SJSA1 (cell line): ENCODE results near the gene AFDN. TPM values are rescaled to one million over a fixed set of nuclear protein-coding genes. Genes with fewer than 3 reads are reported as not detected.

Experiments
- DNase-seq, 2 experiments: peaks; one replicate each; pipeline ENCODE4 v3.0.0-alpha.2; 2015 to 2020; ENCODE audit warnings: low spot score in 2 of 2, low read depth in 1 of 2
- H3K27ac ChIP-seq: fragments of 250-450 bp; sonication (Bioruptor Pico); 2 replicates; pipeline ENCODE4 v1.5.1; 2020; ENCODE audit warnings: mild to moderate bottlenecking, moderate library complexity
- H3K27me3 ChIP-seq: fragments of 250-450 bp; sonication (Bioruptor Pico); replicated peaks from 2 replicates; pipeline ENCODE4 v1.5.1; 2020; ENCODE audit warnings: mild to moderate bottlenecking, moderate library complexity
- H3K36me3 ChIP-seq: fragments of 250-450 bp; sonication (Bioruptor Pico); 2 replicates; pipeline ENCODE4 v1.5.1; 2020; ENCODE audit warnings: mild to moderate bottlenecking
- H3K4me1 ChIP-seq: fragments of 250-450 bp; sonication (Bioruptor Pico); replicated peaks from 2 replicates; pipeline ENCODE4 v1.6.1; 2021; ENCODE audit warnings: mild to moderate bottlenecking
- H3K4me3 ChIP-seq: fragments of 250-450 bp; sonication (Bioruptor Pico); 2 replicates; pipeline ENCODE4 v1.5.1; 2020; ENCODE audit warnings: mild to moderate bottlenecking
- H3K9me3 ChIP-seq: fragments of 250-450 bp; sonication (Bioruptor Pico); replicated peaks from 2 replicates; pipeline ENCODE4 v1.5.1; 2020; ENCODE audit warnings: mild to moderate bottlenecking
- total RNA-seq: library from RNA; depleted of rRNA; stranded (reverse); fragments of >200 nt; shearing (Covaris generic); gene quantifications from 2 replicates; pipeline ENCODE4 v1.2.3, GENCODE V29; 2014

The AFDN gene
- total RNA-seq, 1 experiment from 2014 or later, result 88.2 TPM

DNA sequence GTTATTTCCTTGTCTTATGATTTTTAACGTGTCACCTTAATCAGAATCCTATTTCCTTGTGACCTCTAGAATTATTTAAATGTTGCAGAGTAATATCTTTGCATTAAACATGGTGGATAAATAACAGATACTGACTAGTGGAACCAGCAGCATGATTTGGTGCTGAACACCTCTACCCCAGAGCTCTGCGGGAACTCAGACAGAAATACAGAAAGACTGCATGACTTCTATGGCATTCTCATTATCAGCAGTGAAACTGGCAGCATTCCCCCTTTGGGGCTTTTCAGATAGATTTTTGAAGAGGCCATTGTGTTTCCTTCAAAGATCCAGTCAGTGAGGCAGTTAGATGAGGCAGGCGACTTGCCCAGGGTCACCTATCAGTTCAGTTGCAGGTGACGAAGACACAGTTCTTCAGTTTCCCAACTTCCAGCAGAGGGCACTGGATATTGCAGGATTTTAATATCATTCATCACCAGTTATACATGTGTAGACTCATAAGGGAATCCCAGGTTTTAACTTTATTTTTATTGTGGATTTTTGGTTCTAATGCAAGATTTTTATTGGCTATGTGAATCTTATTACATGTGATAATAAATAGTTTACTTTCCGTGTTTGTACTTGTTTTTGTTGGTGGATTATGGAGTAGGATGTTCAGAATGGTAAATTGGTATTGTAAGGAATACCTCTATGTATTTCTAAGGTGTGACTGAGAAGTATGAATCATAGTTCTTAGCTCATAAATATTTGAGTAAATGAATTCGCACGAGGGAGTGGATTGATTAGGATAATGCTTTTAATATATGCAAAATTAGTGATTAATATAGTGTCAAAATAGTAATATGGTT is 81.3 kb downstream of the AFDN start:
- DNase-seq, result no peak
- Histone ChIP-seq H3K4me3 (no peak overlapping the region), H3K36me3 (peaks cover 54% of the 10 kb centered on the region), H3K4me1 (no peaks in the 10 kb centered on the region), H3K27me3 (no peaks in the 10 kb centered on the region), H3K27ac (no peak overlapping the region), H3K9me3 (no peaks in the 10 kb centered on the region)

DNA sequence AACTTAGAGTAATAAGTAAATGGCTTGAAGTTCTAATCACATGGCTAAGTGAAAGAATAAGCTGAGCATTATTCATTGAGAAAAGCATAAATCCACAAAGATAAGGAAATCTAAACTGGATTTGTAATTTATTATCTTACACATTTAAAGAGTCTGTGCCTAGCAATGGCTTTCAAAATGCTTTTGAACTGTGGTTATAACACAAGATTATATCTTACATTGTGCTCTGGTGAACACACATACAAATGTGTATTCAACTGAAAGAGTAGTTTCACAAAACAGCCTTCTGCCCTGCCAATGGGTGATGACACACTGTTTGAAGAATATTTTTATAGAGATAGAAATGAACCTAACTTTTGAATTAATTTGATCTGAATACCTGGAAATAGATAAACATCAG is 83.3 kb downstream of the AFDN start:
- no peaks in the 10 kb centered on the region for H3K27me3 ChIP-seq
- no peak overlapping the region for H3K27ac ChIP-seq
- no peaks in the 10 kb centered on the region for H3K9me3 ChIP-seq
- no peaks in the 10 kb centered on the region for H3K4me1 ChIP-seq
- peaks cover 58% of the 10 kb centered on the region for H3K36me3 ChIP-seq
- DNase-seq, result no peak
- no peak overlapping the region for H3K4me3 ChIP-seq

DNA sequence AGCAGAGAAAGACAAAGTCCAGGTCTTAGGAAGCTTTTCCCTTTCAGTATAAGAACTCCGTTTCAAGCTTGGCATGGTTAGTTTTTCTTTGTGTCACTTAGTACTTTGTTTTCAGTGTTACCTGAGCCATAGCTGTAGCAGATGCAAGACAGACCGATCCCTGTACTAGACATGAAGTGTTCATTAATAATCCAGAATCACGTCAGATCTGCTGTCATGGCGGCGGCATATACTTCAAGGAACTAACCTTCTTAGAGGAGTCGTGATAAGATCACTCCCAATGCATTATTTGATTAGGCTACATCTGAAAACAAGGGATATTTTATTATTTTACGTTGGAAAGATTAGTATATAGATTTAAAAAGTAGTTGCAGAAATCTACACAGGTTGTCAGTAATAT is 83.9 kb downstream of the AFDN start:
- Histone ChIP-seq H3K36me3 (peaks cover 58% of the 10 kb centered on the region), H3K9me3 (no peaks in the 10 kb centered on the region), H3K27me3 (no peaks in the 10 kb centered on the region), H3K27ac (no peak overlapping the region), H3K4me1 (no peaks in the 10 kb centered on the region), H3K4me3 (no peak overlapping the region)
- DNase-seq, result no peak

DNA sequence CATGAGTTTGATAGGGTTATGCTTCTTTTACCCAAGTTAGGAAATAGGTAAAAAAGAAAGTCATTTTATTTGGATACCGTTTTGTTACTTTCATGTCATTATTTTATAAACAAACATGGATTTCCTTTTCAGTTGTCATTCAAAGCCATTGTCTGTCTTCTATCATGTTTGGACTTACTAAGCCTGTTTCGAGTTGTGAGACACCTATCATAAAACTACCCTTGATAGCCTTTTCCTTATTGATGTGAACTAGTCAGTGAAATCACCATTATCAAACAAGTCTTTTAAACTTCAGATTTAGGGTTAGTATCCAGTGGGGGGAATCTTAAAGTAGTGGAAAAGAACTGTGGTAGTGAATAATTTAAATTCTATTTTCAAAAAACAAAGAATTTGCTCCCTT is 85.8 kb downstream of the AFDN start:
- H3K9me3 ChIP-seq, result no peaks in the 10 kb centered on the region
- H3K36me3 ChIP-seq, result peaks cover 59% of the 10 kb centered on the region
- H3K27me3 ChIP-seq, result no peaks in the 10 kb centered on the region
- H3K27ac ChIP-seq, result no peak overlapping the region
- H3K4me3 ChIP-seq, result no peak overlapping the region
- no peak for DNase-seq
- H3K4me1 ChIP-seq, result no peaks in the 10 kb centered on the region

DNA sequence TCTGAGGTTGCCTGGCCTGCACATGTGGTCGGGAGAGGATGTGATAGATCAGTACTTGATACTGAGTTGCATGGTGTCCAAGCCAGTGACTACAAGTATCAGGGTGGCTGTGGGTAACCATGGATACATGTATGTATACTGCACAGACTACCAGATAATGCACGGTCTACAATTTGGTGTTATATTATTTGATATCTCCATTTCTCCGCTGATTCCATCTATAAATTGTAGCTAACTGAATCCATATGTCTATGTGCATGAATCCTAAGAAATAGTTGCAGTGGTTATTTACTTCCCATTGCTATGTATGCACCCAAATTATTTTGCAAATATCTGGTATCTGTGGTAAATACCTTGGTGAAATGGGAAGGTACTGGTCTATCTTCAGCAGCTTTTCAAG is 87.0 kb downstream of the AFDN start:
- no peaks in the 10 kb centered on the region for H3K4me1 ChIP-seq
- H3K27ac ChIP-seq, result no peak overlapping the region
- peaks cover 65% of the 10 kb centered on the region for H3K36me3 ChIP-seq
- H3K4me3 ChIP-seq, result no peak overlapping the region
- DNase-seq, result no peak
- H3K9me3 ChIP-seq, result no peaks in the 10 kb centered on the region
- H3K27me3 ChIP-seq, result no peaks in the 10 kb centered on the region

DNA sequence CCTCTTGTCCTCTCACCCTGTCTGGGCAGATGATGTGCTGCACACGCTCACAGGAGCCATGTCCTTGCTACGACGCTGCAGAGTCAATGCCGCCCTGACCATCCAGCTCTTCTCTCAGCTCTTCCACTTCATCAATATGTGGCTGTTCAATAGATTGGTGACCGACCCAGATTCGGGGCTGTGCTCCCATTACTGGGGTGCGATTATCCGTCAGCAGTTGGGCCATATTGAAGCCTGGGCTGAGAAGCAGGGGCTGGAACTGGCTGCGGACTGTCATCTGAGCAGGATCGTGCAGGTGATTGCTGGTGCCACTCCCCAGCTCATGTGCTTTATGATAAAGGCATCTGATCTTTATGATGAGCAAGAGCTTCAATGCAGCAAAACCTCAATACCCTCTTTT is 88.4 kb downstream of the AFDN start:
- Histone ChIP-seq H3K27me3 (no peaks in the 10 kb centered on the region), H3K4me3 (no peak overlapping the region), H3K9me3 (no peaks in the 10 kb centered on the region), H3K36me3 (peaks cover 78% of the 10 kb centered on the region), H3K4me1 (no peaks in the 10 kb centered on the region), H3K27ac (no peak overlapping the region)
- no peak for DNase-seq

DNA sequence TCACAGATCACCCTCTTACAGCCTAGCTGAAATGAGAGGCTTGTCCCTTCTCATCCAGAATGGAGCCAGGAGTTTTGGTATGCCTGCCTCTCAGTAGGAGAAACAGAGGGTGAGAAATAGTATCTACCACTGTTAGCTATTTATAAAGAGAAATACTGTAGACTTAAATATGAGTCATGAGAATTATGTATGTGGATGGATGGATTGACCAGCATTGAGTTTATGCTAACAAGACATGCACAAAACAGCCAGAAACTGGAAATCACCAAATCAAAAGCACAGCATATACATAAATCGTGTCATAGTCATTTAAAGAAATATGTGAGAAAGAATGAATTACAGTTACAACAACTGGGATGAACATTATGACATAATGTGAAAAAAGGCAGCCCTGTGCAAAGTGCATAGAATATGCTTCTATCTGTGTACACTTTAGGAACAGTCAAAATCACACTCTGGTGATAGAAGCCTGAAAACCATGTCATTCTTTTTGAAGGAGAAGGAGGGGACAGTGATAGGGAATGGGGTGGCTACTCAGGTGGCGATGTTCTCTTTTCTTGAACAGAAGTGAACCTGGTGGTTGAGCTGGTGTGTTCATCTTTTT is 90.9 kb downstream of the AFDN start:
- Histone ChIP-seq H3K4me1 (no peaks in the 10 kb centered on the region), H3K36me3 (peaks cover 83% of the 10 kb centered on the region), H3K27me3 (no peaks in the 10 kb centered on the region), H3K9me3 (no peaks in the 10 kb centered on the region; the same call in 1 of the 2 replicates), H3K27ac (no peak overlapping the region), H3K4me3 (no peak overlapping the region)
- DNase-seq, result no peak

DNA sequence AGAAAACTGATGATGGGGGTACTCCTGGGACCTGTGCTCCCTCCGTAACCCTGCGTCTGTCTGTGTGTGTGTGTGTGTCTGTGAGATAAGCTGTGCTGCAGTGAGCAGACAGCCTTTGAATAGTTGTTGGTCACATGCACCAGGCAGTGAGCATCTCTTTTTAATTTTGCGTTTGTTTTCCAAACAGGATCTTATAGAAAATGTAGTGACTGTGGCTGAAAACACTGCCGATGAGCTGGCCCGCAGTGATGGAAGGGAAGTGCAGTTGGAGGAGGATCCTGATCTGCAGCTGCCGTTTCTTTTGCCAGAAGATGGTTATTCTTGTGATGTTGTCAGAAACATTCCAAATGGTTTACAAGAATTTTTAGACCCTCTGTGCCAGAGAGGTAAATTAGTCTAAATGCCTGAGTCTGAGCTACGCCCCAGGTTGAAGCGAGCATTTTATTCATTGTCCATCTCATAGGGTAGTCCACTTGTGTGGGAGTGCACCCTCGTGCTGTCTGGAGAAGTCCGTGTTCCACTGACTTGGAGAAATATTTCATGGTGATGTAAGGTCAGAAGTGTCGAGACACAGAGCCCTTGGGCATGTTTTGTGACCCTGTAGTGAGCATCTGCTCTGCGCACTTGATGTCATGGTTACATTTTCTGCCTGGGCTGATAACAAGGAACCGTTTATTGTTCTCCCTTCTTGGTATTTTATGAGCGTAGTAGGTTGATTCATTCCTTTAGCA is 92.0 kb downstream of the AFDN start:
- no peaks in the 10 kb centered on the region for H3K27me3 ChIP-seq
- H3K27ac ChIP-seq, result no peak overlapping the region
- DNase-seq, result no peak
- no peaks in the 10 kb centered on the region; the same call in 1 of the 2 replicates for H3K9me3 ChIP-seq
- no peaks in the 10 kb centered on the region for H3K4me1 ChIP-seq
- no peak overlapping the region for H3K4me3 ChIP-seq
- H3K36me3 ChIP-seq, result peaks cover 82% of the 10 kb centered on the region

DNA sequence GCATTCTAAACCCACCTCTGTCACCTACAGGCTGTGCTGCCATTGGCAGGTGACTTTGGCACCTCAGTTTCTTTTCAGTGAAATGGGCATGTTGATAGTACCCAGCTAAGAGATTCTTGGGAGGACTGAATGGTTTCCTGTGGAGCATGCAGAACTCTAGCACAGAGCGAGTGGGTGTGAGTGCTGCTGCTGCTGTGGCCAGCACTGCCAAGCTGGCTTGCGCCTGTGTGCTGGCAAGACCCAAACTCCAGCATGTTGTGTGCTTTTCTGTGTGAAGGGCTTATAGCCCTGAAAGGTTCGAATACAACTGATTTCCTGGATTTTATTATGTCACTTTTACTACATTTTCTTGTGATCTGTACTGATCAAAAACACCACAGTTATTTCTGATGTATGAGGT is 92.6 kb downstream of the AFDN start:
- no peaks in the 10 kb centered on the region for H3K4me1 ChIP-seq
- H3K36me3 ChIP-seq, result peaks cover 82% of the 10 kb centered on the region
- no peak for DNase-seq
- no peaks in the 10 kb centered on the region; the same call in 1 of the 2 replicates for H3K9me3 ChIP-seq
- no peak overlapping the region for H3K27ac ChIP-seq
- H3K27me3 ChIP-seq, result no peaks in the 10 kb centered on the region
- no peak overlapping the region for H3K4me3 ChIP-seq

DNA sequence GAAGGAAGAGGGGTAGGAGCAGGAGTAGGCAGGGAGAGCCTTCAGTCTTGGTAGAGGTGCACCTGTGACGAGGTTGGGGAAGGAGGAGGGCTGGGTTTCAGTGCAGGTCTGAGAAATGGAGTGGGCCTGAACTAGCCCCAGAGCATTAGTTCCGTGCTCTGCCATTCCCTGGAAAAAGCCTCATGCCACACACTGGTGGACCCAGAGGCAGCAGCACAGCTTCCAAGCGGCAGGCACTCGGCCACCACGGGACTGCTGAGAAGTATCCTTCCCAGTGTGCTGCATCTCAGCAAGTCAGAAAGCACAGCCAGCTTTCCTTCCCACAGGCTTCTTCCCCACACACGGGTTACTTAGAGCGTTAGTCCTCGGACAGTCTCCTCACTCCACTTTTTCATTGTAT is 93.5 kb downstream of the AFDN start:
- no peak overlapping the region for H3K27ac ChIP-seq
- no peaks in the 10 kb centered on the region for H3K27me3 ChIP-seq
- no peak for DNase-seq
- H3K4me3 ChIP-seq, result no peak overlapping the region
- H3K4me1 ChIP-seq, result no peaks in the 10 kb centered on the region
- H3K9me3 ChIP-seq, result no peaks in the 10 kb centered on the region; the same call in 1 of the 2 replicates
- peaks cover 82% of the 10 kb centered on the region for H3K36me3 ChIP-seq

DNA sequence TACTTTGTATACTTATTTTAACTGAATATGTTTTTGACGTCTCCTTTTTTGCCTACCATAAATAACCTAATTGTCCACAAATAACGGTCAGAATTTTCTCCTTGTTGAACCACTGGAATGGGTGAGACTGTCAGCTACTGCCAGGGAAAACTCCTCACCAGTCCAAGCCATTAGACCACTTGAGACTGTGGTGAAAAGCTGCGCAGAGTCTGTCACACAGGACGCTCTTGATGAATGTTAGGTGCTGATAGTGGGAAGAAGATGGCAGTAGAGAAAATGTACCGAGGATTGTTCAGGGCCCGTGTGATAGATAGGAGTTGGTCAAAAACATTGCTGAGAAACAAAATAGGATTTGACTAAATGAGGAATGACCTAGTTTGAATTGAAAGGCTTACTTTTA is 95.1 kb downstream of the AFDN start:
- H3K36me3 ChIP-seq, result peaks cover 86% of the 10 kb centered on the region
- H3K4me3 ChIP-seq, result no peak overlapping the region
- no peak overlapping the region for H3K27ac ChIP-seq
- H3K4me1 ChIP-seq, result no peaks in the 10 kb centered on the region
- no peaks in the 10 kb centered on the region; the same call in 1 of the 2 replicates for H3K9me3 ChIP-seq
- H3K27me3 ChIP-seq, result no peaks in the 10 kb centered on the region
- DNase-seq, result no peak

DNA sequence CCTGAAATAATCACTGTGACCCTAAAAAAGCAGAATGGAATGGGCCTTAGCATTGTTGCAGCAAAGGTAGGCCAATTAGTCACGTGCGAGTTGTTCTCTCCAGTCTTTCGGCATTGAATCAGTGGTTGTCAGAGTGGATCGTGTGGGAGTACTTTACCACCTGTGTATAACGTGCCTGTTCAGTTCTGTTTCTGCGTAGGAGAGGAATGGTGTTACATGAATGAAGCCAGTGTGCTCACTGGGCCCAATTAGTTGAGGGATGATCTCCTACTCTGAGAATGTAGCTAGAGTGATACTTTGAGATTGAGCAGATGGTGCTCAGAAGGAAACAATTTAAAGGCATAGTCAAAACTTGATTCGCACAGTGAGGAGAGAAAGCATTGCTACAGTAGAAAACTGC is 98.3 kb downstream of the AFDN start:
- H3K4me3 ChIP-seq, result no peak overlapping the region
- H3K9me3 ChIP-seq, result no peaks in the 10 kb centered on the region; the same call in 1 of the 2 replicates
- no peaks in the 10 kb centered on the region for H3K4me1 ChIP-seq
- no peak for DNase-seq
- H3K27me3 ChIP-seq, result no peaks in the 10 kb centered on the region
- peaks cover 83% of the 10 kb centered on the region for H3K36me3 ChIP-seq
- no peak overlapping the region for H3K27ac ChIP-seq

DNA sequence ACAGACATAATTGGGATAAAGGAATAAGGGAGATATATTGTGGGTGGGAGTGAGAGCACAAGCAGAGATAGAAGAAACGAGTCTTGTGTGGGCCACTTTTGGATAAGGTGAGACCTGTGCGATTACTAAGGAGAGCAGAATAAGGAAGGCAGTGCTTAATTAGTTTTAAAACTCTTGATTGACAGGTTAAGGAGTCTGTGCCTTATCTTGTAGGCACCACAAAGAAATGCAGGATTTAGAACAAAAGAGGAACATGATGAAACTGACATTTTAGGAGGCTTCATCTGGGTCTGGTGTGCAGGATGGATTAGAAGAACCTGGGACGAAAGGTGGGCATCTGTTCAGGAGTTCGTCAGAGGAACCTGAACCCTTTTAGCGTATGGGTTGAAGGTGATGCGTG is 100.5 kb downstream of the AFDN start:
- H3K4me3 ChIP-seq, result no peak overlapping the region
- no peak overlapping the region for H3K27ac ChIP-seq
- no peaks in the 10 kb centered on the region for H3K27me3 ChIP-seq
- DNase-seq, result no peak
- H3K36me3 ChIP-seq, result peaks cover 85% of the 10 kb centered on the region
- no peaks in the 10 kb centered on the region; the same call in 1 of the 2 replicates for H3K9me3 ChIP-seq
- H3K4me1 ChIP-seq, result 0 out of 2 replicates have a peak, but pooled peaks cover 4% of the 10 kb centered on the region

DNA sequence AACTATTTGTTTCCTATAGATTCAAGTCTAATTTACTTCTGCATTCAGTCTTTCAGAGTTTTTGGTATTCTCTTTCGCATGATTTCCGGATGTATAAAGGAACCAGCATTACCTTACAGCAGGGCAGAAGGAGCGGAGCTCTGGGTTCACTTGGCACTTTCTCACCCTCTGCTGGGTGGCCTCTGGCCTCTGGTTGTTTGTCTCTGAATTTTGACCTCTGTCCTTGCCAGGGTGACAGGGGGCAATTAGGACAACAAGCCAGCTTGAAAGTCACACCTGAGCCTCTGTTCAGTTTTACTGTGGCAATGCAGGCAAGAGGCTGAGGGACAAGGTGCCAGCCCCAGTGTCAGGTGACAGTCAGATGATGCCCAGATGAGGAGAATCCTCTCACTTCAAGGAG is 101.4 kb downstream of the AFDN start:
- H3K4me1 ChIP-seq, result 0 out of 2 replicates have a peak, but pooled peaks cover 4% of the 10 kb centered on the region
- H3K27ac ChIP-seq, result no peak overlapping the region
- no peak for DNase-seq
- no peak overlapping the region for H3K4me3 ChIP-seq
- no peaks in the 10 kb centered on the region for H3K9me3 ChIP-seq
- no peaks in the 10 kb centered on the region for H3K27me3 ChIP-seq
- H3K36me3 ChIP-seq, result peaks cover 84% of the 10 kb centered on the region
